ENCODE data around the gene TUBGCP4.

GRCh38 chr15:43429687-43430086 lies 58.8 kb downstream of the TUBGCP4 start:
- TF ChIP-seq CTCF (IDR thresholded peaks at IDR 0.05) (no peak), POLR2A (IDR thresholded peaks at IDR 0.05; ENCODE audit: low read depth) (no peak), POLR2AphosphoS5 (IDR thresholded peaks at IDR 0.05) (no peak), EP300 (IDR thresholded peaks at IDR 0.05) (no peak)
